Hepatocyte (in vitro differentiated cells): ENCODE results near the gene XPNPEP2.

ENCODE experiments used
- EZH2 ChIP-seq: fragments of 200-600 bp; sonication (generic); IDR thresholded peaks from 2 replicates; pipeline ENCODE4 v1.6.1; 2016; ENCODE audit warnings: antibody characterized with exemption, mild to moderate bottlenecking, borderline replicate concordance
- EZH2phosphoT487 ChIP-seq: fragments of 200-600 bp; sonication (generic); IDR thresholded peaks from one replicate; pipeline ENCODE4 v1.6.1; 2018; ENCODE audit warnings: antibody characterized with exemption, mild to moderate bottlenecking, low read depth, moderate library complexity; ENCODE audit not compliant: unreplicated experiment, severe bottlenecking
- TF ChIP-seq, protein P1 (sequence below): fragments of 200-600 bp; sonication (generic); IDR thresholded peaks from 2 replicates; pipeline ENCODE4 v1.5.1; 2016; ENCODE audit warnings: antibody characterized with exemption, mild to moderate bottlenecking; ENCODE audit not compliant: poor library complexity

DNA sequence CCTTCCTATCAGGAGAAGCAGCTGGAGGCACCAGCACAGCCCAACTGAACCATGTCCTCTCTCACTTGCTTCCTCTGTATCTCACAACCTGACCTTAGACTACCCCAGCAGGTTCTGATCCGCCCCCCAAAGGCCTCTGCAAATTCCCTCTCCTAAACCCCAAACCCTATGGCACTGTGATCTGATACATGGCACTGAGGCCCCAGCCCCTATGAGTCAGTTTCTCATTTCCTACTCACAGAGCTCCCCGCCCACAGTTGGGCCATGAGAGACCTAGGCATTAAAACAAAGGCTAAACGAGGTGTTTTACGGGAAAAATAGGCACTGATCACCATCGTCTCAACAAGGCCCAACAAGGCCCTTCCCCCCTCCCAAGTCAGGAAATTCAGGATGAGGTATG lies 60.1 kb downstream of the XPNPEP2 start:
- TF ChIP-seq, protein P1, sequence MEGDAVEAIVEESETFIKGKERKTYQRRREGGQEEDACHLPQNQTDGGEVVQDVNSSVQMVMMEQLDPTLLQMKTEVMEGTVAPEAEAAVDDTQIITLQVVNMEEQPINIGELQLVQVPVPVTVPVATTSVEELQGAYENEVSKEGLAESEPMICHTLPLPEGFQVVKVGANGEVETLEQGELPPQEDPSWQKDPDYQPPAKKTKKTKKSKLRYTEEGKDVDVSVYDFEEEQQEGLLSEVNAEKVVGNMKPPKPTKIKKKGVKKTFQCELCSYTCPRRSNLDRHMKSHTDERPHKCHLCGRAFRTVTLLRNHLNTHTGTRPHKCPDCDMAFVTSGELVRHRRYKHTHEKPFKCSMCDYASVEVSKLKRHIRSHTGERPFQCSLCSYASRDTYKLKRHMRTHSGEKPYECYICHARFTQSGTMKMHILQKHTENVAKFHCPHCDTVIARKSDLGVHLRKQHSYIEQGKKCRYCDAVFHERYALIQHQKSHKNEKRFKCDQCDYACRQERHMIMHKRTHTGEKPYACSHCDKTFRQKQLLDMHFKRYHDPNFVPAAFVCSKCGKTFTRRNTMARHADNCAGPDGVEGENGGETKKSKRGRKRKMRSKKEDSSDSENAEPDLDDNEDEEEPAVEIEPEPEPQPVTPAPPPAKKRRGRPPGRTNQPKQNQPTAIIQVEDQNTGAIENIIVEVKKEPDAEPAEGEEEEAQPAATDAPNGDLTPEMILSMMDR, result no peak
- TF ChIP-seq EZH2 (no peak), EZH2phosphoT487 (no peak)
